Prostate gland (tissue), 2 donors: ENCODE results near the gene NXN. TPM values are rescaled to one million over a fixed set of nuclear protein-coding genes. Genes with fewer than 3 reads are reported as not detected.

Experiments
- DNase-seq: peaks from one replicate; pipeline ENCODE4 v3.0.0-alpha.2; 2019; ENCODE audit warnings: low spot score
- H3K27ac ChIP-seq, 2 donors: fragments of 200-600 bp; sonication (generic); 2 replicates each; pipeline ENCODE4 v1.5.1; 2017 to 2019
- H3K27me3 ChIP-seq: fragments of 200-600 bp; sonication (generic); replicated peaks from 2 replicates; pipeline ENCODE4 v1.5.1; 2019; ENCODE audit not compliant: insufficient read depth
- H3K36me3 ChIP-seq, 2 donors: fragments of 200-600 bp; sonication (generic); 1 replicate in 1 of 2; 2 replicates in 1 of 2; pipeline versions ENCODE4 v1.5.1 to v1.8.1; 2017 to 2019
- H3K4me1 ChIP-seq: fragments of 200-600 bp; sonication (generic); replicated peaks from 2 replicates; pipeline ENCODE4 v1.5.1; 2019
- H3K4me3 ChIP-seq, 2 donors: fragments of 200-600 bp; sonication (generic); 2 replicates each; pipeline ENCODE4 v1.5.1; 2017 to 2019
- H3K9me3 ChIP-seq: fragments of 200-600 bp; sonication (generic); 2 replicates; pipeline ENCODE4 v1.5.1; 2017
- CTCF ChIP-seq, 4 experiments: fragments of 200-600 bp in 2 of 4; fragments of 450-650 bp in 2 of 4; sonication (generic) in 2 of 4; IDR thresholded peaks; 1 replicate in 3 of 4; 2 replicates in 1 of 4; pipeline ENCODE4 v1.5.1; 2016 to 2019; ENCODE audit warnings: antibody characterized with exemption in 4 of 4, mild to moderate bottlenecking in 2 of 4, moderate library complexity in 2 of 4
- POLR2A ChIP-seq: fragments of 450-650 bp; IDR thresholded peaks from one replicate; pipeline ENCODE4 v1.6.1; 2016; ENCODE audit warnings: antibody characterized with exemption, mild to moderate bottlenecking
- POLR2AphosphoS5 ChIP-seq: sonication (generic); formaldehyde crosslinking; IDR thresholded peaks from one replicate; pipeline ENCODE4 v1.6.1; 2017; ENCODE audit warnings: antibody characterized with exemption
- WGBS: methylation state at CpG from one replicate; pipeline ENCODE4 v1.1.5; 2018; 5-methylcytosine and 5-hydroxymethylcytosine counted together
- intact Hi-C: fragments of 100-400 bp; cut with DNase I; formaldehyde crosslinking; loops from one replicate; pipeline ENCODE4 v1.14.2; 2022
- total RNA-seq, 2 donors: library from RNA; depleted of rRNA; stranded (reverse); fragments of >200 nt; gene quantifications; one replicate each; pipeline ENCODE4 v1.1.0, GENCODE V29; 2016

NXN gene
- total RNA-seq, 2 donors from 2014 or later = 56.2 to 56.7 TPM

DNA sequence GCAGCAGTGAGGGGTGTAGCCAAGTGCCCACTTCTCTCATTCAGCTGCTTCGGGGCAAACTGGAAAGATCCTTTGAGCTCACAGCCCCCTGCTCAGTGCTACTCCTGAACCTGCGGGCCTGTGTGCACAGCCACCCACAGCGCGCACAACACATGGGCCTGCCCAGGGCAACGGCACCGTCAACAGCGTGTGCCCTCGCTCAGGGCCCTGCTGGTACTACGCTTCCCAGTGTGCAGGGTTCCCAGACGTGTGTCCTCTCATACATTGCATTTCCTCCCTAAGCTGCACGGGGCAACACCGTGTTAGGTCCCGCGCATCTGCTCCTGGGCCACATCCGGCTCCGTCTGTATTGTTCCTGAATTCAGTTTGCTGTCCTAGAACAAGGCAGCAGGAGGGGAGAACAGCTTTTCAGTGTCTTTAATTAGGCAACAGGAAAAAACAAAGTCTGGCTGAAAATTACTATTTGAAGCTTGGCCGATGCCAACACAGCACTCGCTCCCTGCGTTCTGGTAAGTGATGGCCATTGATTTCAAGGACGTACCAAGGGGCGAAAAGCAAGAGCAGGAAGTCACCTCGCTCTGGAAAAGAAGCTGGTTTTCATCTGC lies 182.2 kb downstream of the NXN start:
- Histone ChIP-seq H3K9me3 (no peaks in the 10 kb centered on the region), H3K4me1 (no peaks in the 10 kb centered on the region), H3K27me3 (no peaks in the 10 kb centered on the region), H3K36me3 (peaks cover 0 to 6% of the 10 kb centered on the region in 2 donors), H3K27ac (peak overlapping the region in 1 of 2 donors; percentile 15), H3K4me3 (no peak overlapping the region)
- 88% methylated on average over 22 of the region's 22 CpGs for WGBS
- TF ChIP-seq CTCF (IDR thresholded peaks at IDR 0.05) (no peak), POLR2AphosphoS5 (no peak), POLR2A (no peak)
- intact Hi-C loops = loop anchor here (5.0 kb wide), 1 partner anchor 50 kb away; no protein-coding TSS in a partner anchor
- no peak for DNase-seq

DNA sequence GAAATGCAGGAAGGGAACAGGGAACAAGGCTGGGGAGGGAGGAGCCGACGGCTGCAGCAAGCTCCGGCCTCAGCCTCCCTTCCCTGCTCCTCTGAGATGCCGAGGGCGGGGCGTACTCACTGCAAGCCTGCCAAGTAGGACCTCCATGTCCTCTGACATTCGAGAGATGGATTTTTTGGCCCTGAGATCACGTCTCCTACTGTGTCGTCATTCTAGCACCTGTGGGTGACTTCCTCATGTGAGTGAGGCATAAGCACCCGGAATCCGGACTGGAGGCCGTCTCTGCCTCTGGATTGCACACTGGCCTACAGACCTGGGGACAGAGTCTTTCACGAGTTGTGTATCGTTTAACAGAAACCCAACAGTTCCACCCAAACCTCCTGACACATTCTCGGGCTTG lies 183.0 kb downstream of the NXN start:
- Histone ChIP-seq H3K36me3 (peaks cover 0 to 10% of the 10 kb centered on the region in 2 donors), H3K4me1 (no peaks in the 10 kb centered on the region), H3K27ac (no peak overlapping the region), H3K9me3 (no peaks in the 10 kb centered on the region), H3K27me3 (no peaks in the 10 kb centered on the region), H3K4me3 (no peak overlapping the region)
- intact Hi-C loops = loop anchor here (5.0 kb wide), 1 partner anchor 51 kb away; no protein-coding TSS in a partner anchor
- no peak for DNase-seq
- no peak for TF ChIP-seq POLR2A
- no peak for TF ChIP-seq POLR2AphosphoS5
- TF ChIP-seq CTCF (IDR thresholded peaks at IDR 0.05) = no peak
- 80% methylated on average over 15 of the region's 15 CpGs for WGBS

DNA sequence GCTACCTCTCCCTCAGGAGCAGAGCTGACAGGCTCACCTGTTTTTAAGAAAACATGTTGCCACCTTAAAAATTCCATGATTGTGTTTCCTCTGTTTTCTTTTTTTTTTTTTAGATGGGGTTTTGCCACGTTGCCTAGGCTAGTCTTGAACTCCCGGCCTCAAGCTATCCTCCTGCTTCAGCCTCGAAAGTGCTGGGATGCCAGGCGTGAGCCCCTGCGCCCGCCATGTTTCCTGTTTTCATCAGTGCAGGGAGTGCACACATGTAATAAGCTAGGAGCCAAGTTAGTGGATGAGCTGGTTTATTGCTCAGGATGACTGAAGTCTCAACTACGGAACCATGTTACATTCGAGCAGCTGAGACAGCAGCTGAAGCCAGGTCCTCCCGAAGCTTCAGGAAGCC lies 183.9 kb downstream of the NXN start:
- TF ChIP-seq CTCF (IDR thresholded peaks at IDR 0.05) (no peak), POLR2A (no peak), POLR2AphosphoS5 (no peak)
- H3K27ac ChIP-seq = peak overlapping the region in 1 of 2 donors; percentile 37
- H3K9me3 ChIP-seq = no peaks in the 10 kb centered on the region
- intact Hi-C loops = loop anchor here (2.0 to 5.0 kb wide), 2 partner anchors 52 to 185 kb away; no protein-coding TSS in a partner anchor
- H3K36me3 ChIP-seq = peaks cover 0 to 9% of the 10 kb centered on the region in 2 donors
- no peaks in the 10 kb centered on the region for H3K4me1 ChIP-seq
- DNase-seq = no peak
- no peak overlapping the region for H3K4me3 ChIP-seq
- H3K27me3 ChIP-seq = no peaks in the 10 kb centered on the region
- WGBS = 68% methylated on average over 9 of the region's 9 CpGs

DNA sequence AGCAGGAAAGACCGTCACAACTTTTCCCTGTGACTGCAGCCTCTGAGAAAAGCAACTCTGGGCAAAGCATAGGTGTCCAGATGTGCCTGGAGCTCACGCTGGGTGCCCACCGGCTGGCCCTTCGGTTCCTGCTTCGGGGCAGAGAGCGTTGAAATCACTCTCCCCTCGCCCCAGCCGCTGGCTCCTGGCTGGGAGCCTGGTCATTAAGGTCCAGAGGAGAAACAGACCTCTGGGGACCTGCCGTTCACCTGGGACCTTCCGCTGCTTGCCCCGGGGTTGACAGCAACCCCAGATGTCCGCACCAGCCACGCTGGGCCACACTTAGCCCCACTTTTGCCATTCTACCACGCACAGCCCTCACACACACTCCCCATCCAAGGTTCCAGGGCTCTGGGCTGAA lies 184.3 kb downstream of the NXN start:
- intact Hi-C loops = loop anchor here (2.0 to 5.0 kb wide), 2 partner anchors 52 to 186 kb away; no protein-coding TSS in a partner anchor
- TF ChIP-seq POLR2AphosphoS5 = no peak
- TF ChIP-seq CTCF (IDR thresholded peaks at IDR 0.05) = no peak
- no peak for TF ChIP-seq POLR2A
- DNase-seq = no peak
- WGBS = 56% methylated on average over 14 of the region's 14 CpGs
- Histone ChIP-seq H3K4me3 (no peak overlapping the region), H3K4me1 (no peaks in the 10 kb centered on the region), H3K9me3 (no peaks in the 10 kb centered on the region), H3K27ac (peak overlapping the region; percentile 37 to 71), H3K36me3 (peaks cover 0 to 5% of the 10 kb centered on the region in 2 donors), H3K27me3 (no peaks in the 10 kb centered on the region)

GRCh38 chr17:794876-795275 lies 184.7 kb downstream of the NXN start:
- Histone ChIP-seq H3K9me3 (no peaks in the 10 kb centered on the region), H3K36me3 (peaks cover 0 to 5% of the 10 kb centered on the region in 2 donors), H3K27ac (peak overlapping the region; percentile 37 to 71), H3K27me3 (no peaks in the 10 kb centered on the region), H3K4me1 (no peaks in the 10 kb centered on the region), H3K4me3 (no peak overlapping the region)
- TF ChIP-seq CTCF (IDR thresholded peaks at IDR 0.05) (peak; percentile 67 to 98 (median 92)), POLR2A (no peak), POLR2AphosphoS5 (peak; percentile 86)
- DNase-seq = peak; percentile 89
- WGBS = 5% methylated on average over 18 of the region's 18 CpGs
- intact Hi-C loops = loop anchor here (2.0 to 5.0 kb wide), 3 partner anchors 52 to 262 kb away; no protein-coding TSS in a partner anchor
